Kidney (tissue), 14 donors: ENCODE data around the gene FANCB. TPM values are rescaled to one million over a fixed set of nuclear protein-coding genes. Genes with fewer than 3 reads are reported as not detected.

Experiments
- DNase-seq, 5 donors: peaks; one replicate each; pipeline ENCODE4 v3.0.0-alpha.2; 2013 to 2020
- FAIRE-seq: peaks from 2 replicates; lab custom pipeline; 2012; peaks lifted over from hg19 to GRCh38; lab: Jason Lieb, UNC
- H3K27ac ChIP-seq, 2 donors: one replicate each; pipeline ENCODE4 v1.7.0; 2013; ENCODE audit warnings: low read depth in 2 of 2, low read length in 2 of 2, inconsistent platforms in 1 of 2
- H3K27me3 ChIP-seq: one replicate; pipeline ENCODE4 v1.7.1; 2013; ENCODE audit warnings: low read length, inconsistent platforms; ENCODE audit not compliant: control insufficient read depth, insufficient read depth
- H3K36me3 ChIP-seq, 3 donors: one replicate each; pipeline versions ENCODE4 v1.7.0 to v1.7.1; 2013; ENCODE audit warnings: low read length in 3 of 3, control low read depth in 1 of 3, inconsistent platforms in 1 of 3; ENCODE audit not compliant: insufficient read depth in 3 of 3, control insufficient read depth in 2 of 3
- H3K4me1 ChIP-seq, 3 donors: one replicate each; pipeline versions ENCODE4 v1.7.0 to v1.7.1; 2013; ENCODE audit warnings: low read length in 3 of 3, inconsistent platforms in 1 of 3, low read depth in 1 of 3; ENCODE audit not compliant: control insufficient read depth in 2 of 3, insufficient read depth in 2 of 3
- H3K4me3 ChIP-seq, 3 donors: one replicate each; pipeline versions ENCODE4 v1.7.0 to v1.8.1; 2013; ENCODE audit warnings: low read length in 3 of 3, control low read depth in 1 of 3, inconsistent platforms in 1 of 3
- H3K9ac ChIP-seq, 3 donors: one replicate each; pipeline versions ENCODE4 v1.7.0 to v1.7.1; 2013; ENCODE audit warnings: low read length in 3 of 3, control low read depth in 1 of 3, inconsistent platforms in 1 of 3
- H3K9me3 ChIP-seq, 3 donors: one replicate each; pipeline versions ENCODE4 v1.7.0 to v1.7.1; 2013; ENCODE audit warnings: low read length in 3 of 3, control low read depth in 1 of 3, inconsistent platforms in 1 of 3; ENCODE audit not compliant: control insufficient read depth in 2 of 3, insufficient read depth in 1 of 3
- CTCF ChIP-seq: IDR thresholded peaks from 3 replicates; pipeline ENCODE4 v1.5.1; 2012; ENCODE audit warnings: mild to moderate bottlenecking, moderate library complexity, borderline replicate concordance; ENCODE audit not compliant: insufficient read depth; ENCODE audit errors: extremely low read depth
- intact Hi-C: fragments of 100-400 bp; cut with DNase I; formaldehyde crosslinking; loops from one replicate; pipeline ENCODE4 v1.11.1; 2022
- polyA plus RNA-seq: library from polyadenylated mRNA; stranded (reverse); fragments of 350-450 nt; fragmentation: Illumina TruSeq; extraction: RNeasy Lipid Tissue Mini Kit (QIAGEN cat#74804); gene quantifications from one replicate; pipeline ENCODE4 v1.2.3, GENCODE V29; 2014; ENCODE audit warnings: low read depth, low replicate concordance; ENCODE audit not compliant: insufficient read depth
- total RNA-seq: library from RNA; stranded (reverse); fragmentation: NEBNext Ultra II Directional; extraction: Animal tissue kit (Norgen Biotek cat#: 25700); gene quantifications from one replicate; pipeline ENCODE4 v1.2.1, GENCODE V29; 2021
- donor health status: control.
- donor health status: control.
- donor health status: control.
- donor health status: control.
- donor health status: control.
- donor health status: DM: yes; HTN: yes; CAD: no.
- donor health status: Normal renal cell carcinoma (clear cell type).

The FANCB gene
- total and polyA plus RNA-seq, 2 donors from 2014 or later = 1.4 TPM; not detected in 1

- no peak for DNase-seq
- H3K4me1 ChIP-seq = no peaks in the 10 kb centered on the region
- H3K36me3 ChIP-seq = no peaks in the 10 kb centered on the region
- H3K27me3 ChIP-seq = no peaks in the 10 kb centered on the region
- no peaks in the 10 kb centered on the region for H3K9me3 ChIP-seq
- no peak overlapping the region for H3K9ac ChIP-seq
- TF ChIP-seq CTCF = no peak
- intact Hi-C loops = no loop called here
- no peak for FAIRE-seq
- H3K4me3 ChIP-seq = no peak overlapping the region
- H3K27ac ChIP-seq = no peak overlapping the region
Observed at GRCh38 chrX:14826319-14826718, 46.5 kb downstream of the FANCB start.

- H3K4me3 ChIP-seq = no peak overlapping the region
- H3K9ac ChIP-seq = no peak overlapping the region
- H3K4me1 ChIP-seq = no peaks in the 10 kb centered on the region
- H3K27ac ChIP-seq = no peak overlapping the region
- DNase-seq = no peak
- FAIRE-seq = no peak
- no peak for TF ChIP-seq CTCF
- no peaks in the 10 kb centered on the region for H3K36me3 ChIP-seq
- no peaks in the 10 kb centered on the region for H3K27me3 ChIP-seq
- intact Hi-C loops = no loop called here
- no peaks in the 10 kb centered on the region for H3K9me3 ChIP-seq
Observed at GRCh38 chrX:14825851-14826250, 47.0 kb downstream of the FANCB start.

GRCh38 chrX:14819769-14820168 lies 53.1 kb downstream of the FANCB start:
- intact Hi-C loops = no loop called here
- no peak for FAIRE-seq
- no peak for TF ChIP-seq CTCF

GRCh38 chrX:14817571-14817970 lies 55.3 kb downstream of the FANCB start:
- Histone ChIP-seq H3K27ac (no peak overlapping the region), H3K27me3 (no peaks in the 10 kb centered on the region), H3K9ac (no peak overlapping the region), H3K9me3 (no peaks in the 10 kb centered on the region), H3K36me3 (no peaks in the 10 kb centered on the region), H3K4me1 (no peaks in the 10 kb centered on the region), H3K4me3 (no peak overlapping the region)
- FAIRE-seq (no peak), DNase-seq (no peak)
- TF ChIP-seq CTCF = no peak
- intact Hi-C loops = no loop called here

More at GRCh38 chrX:14819769-14820168, 53.1 kb downstream of the FANCB start:
- no peaks in the 10 kb centered on the region for H3K36me3 ChIP-seq
- H3K27ac ChIP-seq = no peak overlapping the region
- H3K9me3 ChIP-seq = no peaks in the 10 kb centered on the region
- H3K9ac ChIP-seq = no peak overlapping the region
- DNase-seq = no peak
- H3K4me3 ChIP-seq = no peak overlapping the region
- H3K27me3 ChIP-seq = no peaks in the 10 kb centered on the region
- H3K4me1 ChIP-seq = no peaks in the 10 kb centered on the region
